Ovary (tissue), 3 donors: ENCODE data around the gene RPL27A.

Experiments
- EP300 ChIP-seq: sonication (generic); formaldehyde crosslinking; IDR thresholded peaks from one replicate; pipeline ENCODE4 v1.6.1; 2017; ENCODE audit warnings: antibody characterized with exemption
- TF ChIP-seq, protein P1 (sequence below), 3 donors: fragments of 450-650 bp in 2 of 3; fragments of 200-600 bp in 1 of 3; IDR thresholded peaks; one replicate each; pipeline versions ENCODE4 v1.5.1 to v1.8.0; 2016 to 2022; ENCODE audit warnings: antibody characterized with exemption in 3 of 3, mild to moderate bottlenecking in 1 of 3
- donor health status: DM: no; HTN: no; CAD: no.

DNA sequence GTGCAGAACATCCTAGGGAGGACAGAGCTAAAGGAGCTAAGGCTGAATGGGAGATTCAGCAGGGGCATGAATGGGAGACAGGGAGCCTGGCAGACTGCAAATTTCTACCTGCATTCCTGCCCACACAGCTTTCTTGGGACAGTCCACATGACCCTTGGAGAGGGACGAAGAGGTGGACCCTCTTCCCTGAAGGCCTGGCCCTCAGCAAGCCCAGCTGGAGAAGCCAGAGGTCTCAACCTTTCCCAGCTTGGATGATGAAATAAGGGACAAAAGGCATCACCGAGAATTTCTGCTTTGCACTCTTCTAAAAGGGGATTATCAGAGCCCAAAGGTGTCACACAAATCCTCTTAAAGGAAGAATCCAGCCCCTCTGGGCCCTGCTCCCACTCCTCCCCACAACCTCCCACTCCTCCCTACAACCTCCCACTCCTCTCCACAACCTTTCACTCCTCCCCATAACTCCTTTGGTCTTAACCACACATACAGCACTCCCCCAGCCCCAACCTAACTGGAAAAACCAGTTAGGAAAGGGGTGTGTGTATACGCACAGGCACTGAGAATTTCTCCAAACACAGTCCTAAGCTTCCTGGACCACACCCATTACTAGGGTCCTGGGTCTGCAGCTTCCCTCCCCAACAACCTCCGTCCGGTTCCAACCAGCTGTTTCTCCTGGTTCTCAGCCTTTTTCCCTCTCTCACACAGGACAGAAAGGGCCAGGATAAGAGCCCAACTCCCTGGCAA, 38.4 kb downstream of the RPL27A start:
- TF ChIP-seq, protein P1, sequence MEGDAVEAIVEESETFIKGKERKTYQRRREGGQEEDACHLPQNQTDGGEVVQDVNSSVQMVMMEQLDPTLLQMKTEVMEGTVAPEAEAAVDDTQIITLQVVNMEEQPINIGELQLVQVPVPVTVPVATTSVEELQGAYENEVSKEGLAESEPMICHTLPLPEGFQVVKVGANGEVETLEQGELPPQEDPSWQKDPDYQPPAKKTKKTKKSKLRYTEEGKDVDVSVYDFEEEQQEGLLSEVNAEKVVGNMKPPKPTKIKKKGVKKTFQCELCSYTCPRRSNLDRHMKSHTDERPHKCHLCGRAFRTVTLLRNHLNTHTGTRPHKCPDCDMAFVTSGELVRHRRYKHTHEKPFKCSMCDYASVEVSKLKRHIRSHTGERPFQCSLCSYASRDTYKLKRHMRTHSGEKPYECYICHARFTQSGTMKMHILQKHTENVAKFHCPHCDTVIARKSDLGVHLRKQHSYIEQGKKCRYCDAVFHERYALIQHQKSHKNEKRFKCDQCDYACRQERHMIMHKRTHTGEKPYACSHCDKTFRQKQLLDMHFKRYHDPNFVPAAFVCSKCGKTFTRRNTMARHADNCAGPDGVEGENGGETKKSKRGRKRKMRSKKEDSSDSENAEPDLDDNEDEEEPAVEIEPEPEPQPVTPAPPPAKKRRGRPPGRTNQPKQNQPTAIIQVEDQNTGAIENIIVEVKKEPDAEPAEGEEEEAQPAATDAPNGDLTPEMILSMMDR (IDR thresholded peaks at IDR 0.05): no peak
- TF ChIP-seq EP300: no peak
